ENCODE results near the gene MIA2.
"Not testable (repeated sequence)": the region's sequence is repeated elsewhere in the genome, so short reads cannot be mapped to it uniquely, and the experiment has no call there.

MIA2 gene, protein sequence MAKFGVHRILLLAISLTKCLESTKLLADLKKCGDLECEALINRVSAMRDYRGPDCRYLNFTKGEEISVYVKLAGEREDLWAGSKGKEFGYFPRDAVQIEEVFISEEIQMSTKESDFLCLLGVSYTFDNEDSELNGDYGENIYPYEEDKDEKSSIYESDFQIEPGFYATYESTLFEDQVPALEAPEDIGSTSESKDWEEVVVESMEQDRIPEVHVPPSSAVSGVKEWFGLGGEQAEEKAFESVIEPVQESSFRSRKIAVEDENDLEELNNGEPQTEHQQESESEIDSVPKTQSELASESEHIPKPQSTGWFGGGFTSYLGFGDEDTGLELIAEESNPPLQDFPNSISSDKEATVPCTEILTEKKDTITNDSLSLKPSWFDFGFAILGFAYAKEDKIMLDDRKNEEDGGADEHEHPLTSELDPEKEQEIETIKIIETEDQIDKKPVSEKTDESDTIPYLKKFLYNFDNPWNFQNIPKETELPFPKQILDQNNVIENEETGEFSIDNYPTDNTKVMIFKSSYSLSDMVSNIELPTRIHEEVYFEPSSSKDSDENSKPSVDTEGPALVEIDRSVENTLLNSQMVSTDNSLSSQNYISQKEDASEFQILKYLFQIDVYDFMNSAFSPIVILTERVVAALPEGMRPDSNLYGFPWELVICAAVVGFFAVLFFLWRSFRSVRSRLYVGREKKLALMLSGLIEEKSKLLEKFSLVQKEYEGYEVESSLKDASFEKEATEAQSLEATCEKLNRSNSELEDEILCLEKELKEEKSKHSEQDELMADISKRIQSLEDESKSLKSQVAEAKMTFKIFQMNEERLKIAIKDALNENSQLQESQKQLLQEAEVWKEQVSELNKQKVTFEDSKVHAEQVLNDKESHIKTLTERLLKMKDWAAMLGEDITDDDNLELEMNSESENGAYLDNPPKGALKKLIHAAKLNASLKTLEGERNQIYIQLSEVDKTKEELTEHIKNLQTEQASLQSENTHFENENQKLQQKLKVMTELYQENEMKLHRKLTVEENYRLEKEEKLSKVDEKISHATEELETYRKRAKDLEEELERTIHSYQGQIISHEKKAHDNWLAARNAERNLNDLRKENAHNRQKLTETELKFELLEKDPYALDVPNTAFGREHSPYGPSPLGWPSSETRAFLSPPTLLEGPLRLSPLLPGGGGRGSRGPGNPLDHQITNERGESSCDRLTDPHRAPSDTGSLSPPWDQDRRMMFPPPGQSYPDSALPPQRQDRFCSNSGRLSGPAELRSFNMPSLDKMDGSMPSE (N-terminal part only)

DNA sequence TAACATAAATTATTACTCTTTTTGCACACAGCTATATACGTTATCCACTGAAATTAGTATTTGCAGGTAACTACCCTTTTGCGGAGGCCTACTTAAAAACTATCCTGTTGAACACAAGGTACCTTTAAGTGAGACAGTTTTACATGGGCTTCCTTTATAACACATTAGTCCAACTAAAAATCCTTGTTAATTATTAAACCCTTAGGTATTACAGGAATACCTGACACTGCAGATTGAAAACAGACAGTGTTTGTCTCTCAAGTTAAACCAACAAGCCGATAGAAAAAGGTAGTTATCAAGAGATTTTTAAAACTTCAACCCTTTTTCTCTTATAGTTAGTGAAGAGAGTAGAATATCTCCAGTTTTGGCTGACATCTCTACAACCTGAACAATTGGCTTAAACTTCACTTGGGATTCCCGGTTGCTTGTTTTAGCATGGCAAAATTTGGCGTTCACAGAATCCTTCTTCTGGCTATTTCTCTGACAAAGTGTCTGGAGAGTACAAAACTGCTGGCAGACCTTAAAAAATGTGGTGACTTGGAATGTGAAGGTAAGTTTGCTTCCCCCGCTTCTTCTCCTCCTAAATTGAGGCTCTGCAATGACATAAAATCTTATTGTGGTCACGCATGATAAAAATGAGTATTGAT is at the start of gene MIA2:
TSS of gene MIA2 (plus strand) at position 236 of the 647 bp plus-strand sequence. CDS start at position 436, 200 bp downstream.
- DNase-seq = no peak

DNA sequence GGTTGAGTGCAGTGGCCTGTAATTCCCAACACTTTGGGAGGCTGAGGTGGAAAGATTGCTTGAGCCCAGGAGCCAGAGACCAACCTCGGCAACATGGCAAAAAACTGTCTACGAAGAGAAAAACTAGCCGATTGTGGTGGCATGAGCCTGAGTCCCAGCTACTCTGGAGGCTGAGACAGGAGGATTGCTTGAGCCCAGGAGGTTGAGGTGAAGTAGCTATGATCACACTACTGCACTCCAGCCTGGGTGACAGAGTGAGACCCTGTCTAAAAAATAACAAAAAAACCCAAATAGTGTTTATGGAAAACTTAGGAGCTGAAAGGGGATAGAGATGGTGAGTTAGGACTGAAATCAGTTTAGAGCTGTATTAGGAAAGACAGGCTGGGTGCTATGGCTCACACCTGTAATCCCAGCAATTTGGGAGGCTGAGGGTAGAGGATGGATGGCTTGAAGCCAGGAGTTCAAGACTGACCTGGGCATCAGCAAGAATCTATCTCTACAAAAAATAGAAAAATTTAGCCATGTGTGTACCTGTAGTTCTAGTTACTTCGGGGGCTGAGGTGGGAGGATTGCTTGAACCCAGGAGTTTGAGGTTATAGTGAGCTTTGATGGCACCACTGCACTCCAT is 49.0 kb upstream of the MIA2 start:
- no peak for DNase-seq

DNA sequence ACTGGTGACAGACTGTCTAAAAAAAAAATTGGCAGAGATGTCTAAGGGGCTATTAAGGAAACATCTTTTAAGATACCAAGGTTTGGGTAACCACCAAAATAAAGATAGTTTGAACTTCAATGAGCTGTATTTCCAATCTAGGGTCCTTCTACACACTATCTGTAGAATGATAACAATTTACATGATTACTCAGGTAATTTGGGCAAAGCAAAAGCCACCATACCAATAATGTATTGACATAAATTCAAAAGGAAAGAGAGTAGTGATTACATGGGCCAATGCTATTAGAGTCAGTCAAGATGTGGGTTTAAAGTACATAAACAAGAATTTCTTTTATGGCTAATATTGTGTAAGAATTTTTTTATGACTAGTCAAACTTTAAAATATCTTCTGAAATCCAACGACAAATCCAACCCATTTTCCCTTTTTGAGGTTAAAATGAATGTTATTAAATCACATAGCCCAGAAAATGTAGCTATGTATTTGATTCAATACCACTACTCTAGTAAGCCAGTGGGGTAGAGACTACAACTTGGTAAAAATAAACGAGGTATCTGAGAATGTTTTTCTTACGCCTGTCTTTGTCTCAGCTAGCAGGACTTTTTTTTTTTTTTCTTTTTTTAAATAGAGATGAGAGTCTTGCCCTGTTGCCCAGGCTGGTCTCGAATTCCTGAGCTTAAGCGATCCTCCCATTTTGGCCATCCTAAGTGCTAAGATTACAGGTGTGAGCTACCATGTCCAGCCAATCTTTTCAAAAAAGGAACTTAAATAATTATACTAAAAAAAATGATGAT is 48.3 kb upstream of the MIA2 start:
- no peak for DNase-seq

- DNase-seq = no peak
Observed at GRCh38 chr14:39186941-39187525, 46.7 kb upstream of the MIA2 start.

DNA sequence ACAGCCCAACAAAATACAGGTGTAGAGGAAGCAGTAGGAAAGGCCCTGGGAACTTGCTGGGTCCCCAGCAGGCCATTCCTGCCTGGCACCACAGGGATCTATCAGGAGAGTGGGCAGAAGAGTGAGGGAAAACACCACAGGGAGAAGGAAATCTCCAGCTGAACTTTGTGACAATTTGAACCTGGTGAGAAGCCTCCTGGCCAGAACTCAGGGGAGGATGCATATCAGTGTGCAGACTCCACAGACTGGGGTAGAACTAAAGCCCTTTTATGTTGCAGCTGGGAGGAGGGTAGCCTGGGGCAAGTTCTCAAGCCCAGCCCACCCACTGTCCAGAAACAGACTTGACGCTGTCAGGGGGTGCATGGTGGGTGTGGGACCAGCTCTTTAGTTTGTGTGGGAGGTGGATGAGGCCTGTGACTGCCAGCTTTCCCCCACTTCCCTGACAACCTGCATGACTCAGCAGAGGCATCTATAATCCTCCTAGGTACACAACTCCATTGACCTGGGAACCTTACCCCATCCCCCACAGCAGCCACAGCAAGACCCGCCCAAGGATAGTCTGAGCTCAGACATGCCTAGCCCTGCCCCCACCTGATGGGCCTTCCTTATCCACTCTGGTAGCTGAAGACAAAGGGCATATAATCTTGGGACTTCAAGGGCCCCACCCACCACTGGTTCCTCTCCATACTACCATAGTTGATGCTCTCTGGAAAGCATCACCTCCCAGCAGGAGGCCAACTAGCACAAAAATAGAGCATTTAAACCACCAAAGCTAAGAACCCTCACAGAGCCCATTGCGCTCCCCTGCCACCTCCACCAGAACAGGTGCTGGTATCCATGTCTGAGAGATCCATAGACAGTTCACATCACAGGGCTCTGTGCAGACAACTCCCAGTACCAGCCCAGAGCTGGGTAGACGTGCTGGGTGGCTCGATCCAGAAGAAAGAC is 29.8 kb upstream of the MIA2 start:
- DNase-seq = no peak

GRCh38 chr14:39207430-39207829 is 26.3 kb upstream of the MIA2 start:
- not testable (repeated sequence) for DNase-seq

GRCh38 chr14:39211109-39211741 is 22.5 kb upstream of the MIA2 start:
- DNase-seq = no peak

DNA sequence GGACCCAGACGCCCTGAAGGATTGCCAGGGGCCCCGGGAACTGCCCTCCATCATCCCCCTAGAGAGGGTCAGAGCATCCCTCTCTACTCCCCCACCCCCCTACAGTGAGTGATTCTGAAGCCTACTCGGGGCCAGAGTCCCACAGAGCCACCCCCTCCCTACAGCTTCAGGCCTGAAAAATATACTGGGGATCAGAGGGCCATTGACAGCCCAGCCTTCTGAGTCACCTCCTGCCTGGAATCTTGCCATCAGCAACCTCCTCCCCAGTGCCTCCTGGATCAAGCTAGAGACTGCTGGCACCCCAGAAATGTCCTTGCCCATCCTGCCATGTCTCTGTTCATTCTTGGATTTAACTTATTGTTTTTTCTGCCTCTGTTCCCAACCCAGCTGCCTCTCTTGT is 21.7 kb upstream of the MIA2 start:
- no peak for DNase-seq

DNA sequence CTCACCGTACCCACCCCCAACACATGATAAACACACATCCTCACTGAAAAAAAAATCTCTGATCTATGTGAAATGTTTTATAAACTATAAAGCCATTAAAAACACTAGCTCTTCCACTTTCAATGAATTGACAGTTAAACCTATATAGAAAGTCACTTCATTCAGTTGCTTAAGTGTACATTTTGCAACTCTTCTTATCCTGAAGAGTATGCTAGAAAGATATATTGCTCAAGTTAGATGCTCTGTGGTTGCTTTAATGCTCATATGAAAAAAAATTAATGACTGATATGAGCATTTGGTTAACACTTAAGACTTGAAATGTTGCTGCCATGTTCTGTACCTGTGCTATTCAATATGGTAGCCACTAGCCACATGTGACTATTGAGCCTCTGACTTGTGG is 21.0 kb upstream of the MIA2 start:
- DNase-seq = no peak

DNA sequence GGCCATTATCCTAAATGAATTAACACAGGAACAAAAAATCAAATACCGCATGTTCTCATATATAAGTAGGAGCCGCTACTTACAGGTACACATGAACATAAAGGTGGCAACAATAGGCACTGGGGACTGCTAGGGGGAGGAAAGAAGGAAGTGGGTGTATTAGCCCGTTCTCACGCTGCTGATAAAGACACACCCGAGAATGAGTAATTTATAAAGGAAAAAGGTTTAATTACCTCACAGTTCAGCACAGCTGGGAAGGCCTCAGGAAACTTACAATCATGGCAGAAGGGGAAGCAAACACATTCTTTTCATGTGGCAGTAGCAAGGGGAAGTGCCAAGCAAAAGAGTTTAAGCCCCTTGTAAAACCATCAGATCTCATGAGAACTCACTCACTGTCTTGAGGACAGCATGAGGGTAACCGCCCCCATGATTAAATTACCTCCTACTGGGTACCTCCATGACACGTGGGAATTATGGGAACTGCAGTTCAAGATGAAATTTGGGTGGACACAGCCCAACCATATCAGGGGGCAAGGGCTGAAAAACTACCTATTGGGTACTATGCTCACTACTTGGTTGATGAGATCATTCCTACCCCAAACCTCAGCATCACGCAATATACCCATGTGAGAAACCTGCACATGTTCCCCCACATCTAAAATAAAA is 16.4 kb upstream of the MIA2 start:
- DNase-seq = no peak

- no peak for DNase-seq
Observed at GRCh38 chr14:39218171-39218769, 15.4 kb upstream of the MIA2 start.

DNA sequence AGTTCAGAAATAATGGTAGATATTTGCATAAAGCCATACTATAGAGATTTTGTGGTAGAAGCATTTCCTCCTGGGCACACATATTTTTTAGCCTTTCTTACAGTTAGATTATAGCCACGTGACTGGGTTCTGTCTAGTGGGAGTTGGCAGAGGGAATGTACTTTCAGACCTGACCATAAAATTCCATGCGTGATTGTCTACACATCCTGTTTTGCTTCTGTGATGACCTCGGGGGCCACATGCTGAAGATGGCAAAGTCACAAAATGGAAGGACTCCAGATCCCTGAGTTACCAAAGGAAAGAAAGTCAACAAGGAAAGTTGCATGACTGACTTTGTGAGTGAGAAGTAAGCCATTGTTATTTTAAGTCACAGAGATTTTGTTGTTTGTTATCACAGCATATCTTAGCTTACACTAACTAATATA is 14.6 kb upstream of the MIA2 start:
- DNase-seq = no peak

DNA sequence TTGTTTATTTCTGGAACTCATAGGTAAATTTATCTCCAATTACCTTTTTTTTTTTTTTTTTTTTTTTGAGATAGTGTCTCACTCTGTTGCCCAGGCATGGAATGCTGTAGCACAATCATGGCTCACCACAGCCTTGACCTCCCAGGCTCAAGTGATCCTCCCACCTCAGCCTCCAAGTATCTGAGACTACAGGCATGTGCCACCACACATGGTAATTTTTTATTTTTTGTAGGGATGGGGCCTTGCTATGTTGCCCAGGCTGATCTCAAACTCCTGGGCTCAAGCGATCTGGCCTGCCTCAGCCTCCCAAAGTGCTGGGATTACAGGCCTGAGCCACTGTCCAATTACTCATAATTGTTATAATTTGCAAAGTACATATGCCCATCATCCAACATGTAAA is 13.2 kb upstream of the MIA2 start:
- DNase-seq = not testable (repeated sequence)

- no peak for DNase-seq
Observed at GRCh38 chr14:39228044-39228443, 5.7 kb upstream of the MIA2 start.

GRCh38 chr14:39228509-39229221 is 5.0 kb upstream of the MIA2 start:
- DNase-seq = no peak

GRCh38 chr14:39229222-39229543 is 4.5 kb upstream of the MIA2 start:
- peak; percentile 44 for DNase-seq

DNA sequence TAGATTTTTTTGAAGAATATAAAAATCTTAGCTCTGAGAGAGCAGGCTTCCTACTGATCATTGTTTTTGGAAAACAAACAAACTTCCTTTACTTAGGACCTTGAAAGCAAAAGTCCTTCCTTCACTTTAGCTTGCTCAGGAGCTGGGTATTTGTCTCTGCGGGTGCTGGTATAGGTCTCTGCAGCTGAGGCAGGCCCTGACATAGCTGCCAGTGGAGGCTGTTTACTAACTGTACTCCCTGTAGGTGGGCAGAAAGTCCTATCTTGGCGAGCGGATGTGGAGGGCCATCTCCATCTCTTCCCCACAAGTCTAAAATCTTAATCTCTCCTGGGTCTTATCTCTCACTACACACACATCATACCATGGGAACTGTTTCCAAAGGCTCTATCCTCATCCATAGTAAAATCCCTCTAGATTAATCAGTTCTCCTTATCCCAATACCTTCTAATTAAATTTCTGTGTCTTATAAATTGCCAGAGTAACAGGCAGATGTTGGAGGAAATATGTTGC is 4.1 kb upstream of the MIA2 start:
- no peak for DNase-seq
